Measurements from ENCODE around the gene MYO18A. TPM values are rescaled to one million over a fixed set of nuclear protein-coding genes. Genes with fewer than 3 reads are reported as not detected.

Gene MYO18A
- total RNA-seq, 1 donor = 39.8 TPM

DNA sequence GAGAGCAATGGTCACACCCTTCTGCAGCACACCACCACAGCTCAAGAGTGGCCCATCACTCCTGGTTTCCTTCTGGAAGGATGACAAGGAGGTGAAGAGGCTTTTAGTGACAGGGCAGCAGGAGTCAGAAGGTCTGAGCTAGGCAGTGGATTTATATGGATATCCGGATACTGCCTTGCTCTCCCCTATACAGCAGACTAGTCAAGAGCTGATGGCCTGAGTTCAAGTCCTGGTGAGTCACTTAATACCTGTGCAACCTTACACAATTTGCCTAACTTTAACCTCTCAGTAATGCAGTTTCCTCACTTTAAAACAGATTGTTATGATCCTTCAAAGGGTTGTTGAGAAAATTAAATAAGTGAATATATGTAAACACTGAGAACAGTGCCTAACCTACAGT is 22.9 kb downstream of the MYO18A start:
- H4K20me1 ChIP-seq (ENCODE audit: insufficient read depth, low read length) = peaks cover 11% of the 10 kb centered on the region
- peaks cover 59% of the 10 kb centered on the region for H3K4me1 ChIP-seq (ENCODE audit: insufficient read depth, low read length)
- H3K79me2 ChIP-seq (ENCODE audit: insufficient read depth, low read length) = peaks cover 22% of the 10 kb centered on the region
- H3K9me3 ChIP-seq (ENCODE audit: low read depth, low read length) = no peaks in the 10 kb centered on the region
- H2AFZ ChIP-seq (ENCODE audit: low read length) = no peak overlapping the region
- DNase-seq (ENCODE audit: insufficient read length, low spot score, missing footprints) = no peak
- no peak overlapping the region for H3K27ac ChIP-seq (ENCODE audit: low read depth, low read length)
- no peaks in the 10 kb centered on the region for H3K27me3 ChIP-seq (ENCODE audit: insufficient read depth, low read length)
- TF ChIP-seq, protein P1, sequence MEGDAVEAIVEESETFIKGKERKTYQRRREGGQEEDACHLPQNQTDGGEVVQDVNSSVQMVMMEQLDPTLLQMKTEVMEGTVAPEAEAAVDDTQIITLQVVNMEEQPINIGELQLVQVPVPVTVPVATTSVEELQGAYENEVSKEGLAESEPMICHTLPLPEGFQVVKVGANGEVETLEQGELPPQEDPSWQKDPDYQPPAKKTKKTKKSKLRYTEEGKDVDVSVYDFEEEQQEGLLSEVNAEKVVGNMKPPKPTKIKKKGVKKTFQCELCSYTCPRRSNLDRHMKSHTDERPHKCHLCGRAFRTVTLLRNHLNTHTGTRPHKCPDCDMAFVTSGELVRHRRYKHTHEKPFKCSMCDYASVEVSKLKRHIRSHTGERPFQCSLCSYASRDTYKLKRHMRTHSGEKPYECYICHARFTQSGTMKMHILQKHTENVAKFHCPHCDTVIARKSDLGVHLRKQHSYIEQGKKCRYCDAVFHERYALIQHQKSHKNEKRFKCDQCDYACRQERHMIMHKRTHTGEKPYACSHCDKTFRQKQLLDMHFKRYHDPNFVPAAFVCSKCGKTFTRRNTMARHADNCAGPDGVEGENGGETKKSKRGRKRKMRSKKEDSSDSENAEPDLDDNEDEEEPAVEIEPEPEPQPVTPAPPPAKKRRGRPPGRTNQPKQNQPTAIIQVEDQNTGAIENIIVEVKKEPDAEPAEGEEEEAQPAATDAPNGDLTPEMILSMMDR (IDR thresholded peaks at IDR 0.05; ENCODE audit: extremely low read depth, low read depth, low read length) = no peak
- no peak overlapping the region for H3K4me3 ChIP-seq (ENCODE audit: insufficient read depth, low read length)
- H3K36me3 ChIP-seq (ENCODE audit: insufficient read depth, low read length) = no peaks in the 10 kb centered on the region
- H3K4me2 ChIP-seq (ENCODE audit: insufficient read depth, low read length) = no peak overlapping the region

- Histone ChIP-seq H2AFZ (ENCODE audit: low read length) (no peak overlapping the region), H3K36me3 (ENCODE audit: insufficient read depth, low read length) (no peaks in the 10 kb centered on the region), H3K9me3 (ENCODE audit: low read depth, low read length) (no peaks in the 10 kb centered on the region), H3K4me2 (ENCODE audit: insufficient read depth, low read length) (no peak overlapping the region), H3K4me1 (ENCODE audit: insufficient read depth, low read length) (peaks cover 60% of the 10 kb centered on the region), H3K27ac (ENCODE audit: low read depth, low read length) (no peak overlapping the region), H3K79me2 (ENCODE audit: insufficient read depth, low read length) (peaks cover 18% of the 10 kb centered on the region), H3K4me3 (ENCODE audit: insufficient read depth, low read length) (no peak overlapping the region), H3K27me3 (ENCODE audit: insufficient read depth, low read length) (no peaks in the 10 kb centered on the region), H4K20me1 (ENCODE audit: insufficient read depth, low read length) (peaks cover 8% of the 10 kb centered on the region)
- DNase-seq (ENCODE audit: insufficient read length, low spot score, missing footprints) = no peak
- TF ChIP-seq, protein P1 (IDR thresholded peaks at IDR 0.05; ENCODE audit: extremely low read depth, low read depth, low read length) = no peak
These were observed 23.4 kb downstream of the MYO18A start for GRCh38 chr17:29156781-29157180.

DNA sequence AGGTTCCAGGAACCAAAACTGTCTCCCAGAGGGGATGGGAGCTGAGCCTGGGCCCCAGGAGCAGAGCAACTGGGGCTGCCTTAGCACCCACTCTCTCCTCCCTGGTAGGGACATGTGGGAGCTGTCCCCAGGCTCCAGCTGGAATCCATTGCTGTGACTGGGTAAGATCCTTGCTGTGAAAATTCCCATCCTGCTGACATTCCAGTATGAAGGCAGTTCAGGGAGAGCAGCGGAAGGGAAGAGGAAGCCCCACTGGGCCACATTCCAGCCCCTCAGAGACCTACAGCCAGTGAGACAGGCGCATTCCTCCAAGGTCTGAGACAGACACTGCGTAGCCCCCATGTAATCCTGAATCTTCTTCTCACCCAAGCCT is 24.2 kb downstream of the MYO18A start:
- Histone ChIP-seq H3K4me1 (ENCODE audit: insufficient read depth, low read length) (peaks cover 67% of the 10 kb centered on the region), H2AFZ (ENCODE audit: low read length) (no peak overlapping the region), H3K9me3 (ENCODE audit: low read depth, low read length) (no peaks in the 10 kb centered on the region), H4K20me1 (ENCODE audit: insufficient read depth, low read length) (peaks cover 4% of the 10 kb centered on the region), H3K27me3 (ENCODE audit: insufficient read depth, low read length) (no peaks in the 10 kb centered on the region), H3K36me3 (ENCODE audit: insufficient read depth, low read length) (no peaks in the 10 kb centered on the region), H3K4me2 (ENCODE audit: insufficient read depth, low read length) (peak overlapping the region; percentile 44), H3K27ac (ENCODE audit: low read depth, low read length) (peak overlapping the region; percentile 48), H3K79me2 (ENCODE audit: insufficient read depth, low read length) (peaks cover 18% of the 10 kb centered on the region), H3K4me3 (ENCODE audit: insufficient read depth, low read length) (no peak overlapping the region)
- TF ChIP-seq, protein P1 (IDR thresholded peaks at IDR 0.05; ENCODE audit: extremely low read depth, low read depth, low read length) = no peak
- peak; percentile 86 for DNase-seq (ENCODE audit: insufficient read length, low spot score, missing footprints)

GRCh38 chr17:29155227-29155965 is 24.8 kb downstream of the MYO18A start:
- peak overlapping the region; percentile 48 for H3K27ac ChIP-seq (ENCODE audit: low read depth, low read length)
- H3K36me3 ChIP-seq (ENCODE audit: insufficient read depth, low read length) = no peaks in the 10 kb centered on the region
- TF ChIP-seq, protein P1 (IDR thresholded peaks at IDR 0.05; ENCODE audit: extremely low read depth, low read depth, low read length) = no peak
- H3K4me2 ChIP-seq (ENCODE audit: insufficient read depth, low read length) = peak overlapping the region; percentile 44
- H2AFZ ChIP-seq (ENCODE audit: low read length) = no peak overlapping the region
- peak; percentile 93 for DNase-seq (ENCODE audit: insufficient read length, low spot score, missing footprints)
- no peaks in the 10 kb centered on the region for H3K9me3 ChIP-seq (ENCODE audit: low read depth, low read length)
- H3K27me3 ChIP-seq (ENCODE audit: insufficient read depth, low read length) = no peaks in the 10 kb centered on the region
- H3K79me2 ChIP-seq (ENCODE audit: insufficient read depth, low read length) = peaks cover 18% of the 10 kb centered on the region
- H3K4me3 ChIP-seq (ENCODE audit: insufficient read depth, low read length) = no peak overlapping the region
- peaks cover 67% of the 10 kb centered on the region for H3K4me1 ChIP-seq (ENCODE audit: insufficient read depth, low read length)
- peaks cover under 1% of the 10 kb centered on the region for H4K20me1 ChIP-seq (ENCODE audit: insufficient read depth, low read length)

All from osteoblast (primary cell).